ENCODE results near the gene AKAP8.
"Not testable (repeated sequence)": the region's sequence is repeated elsewhere in the genome, so short reads cannot be mapped to it uniquely, and the experiment has no call there.

The AKAP8 gene

GRCh38 chr19:15379083-15379998 is at the start of gene AKAP8:
TSS of gene AKAP8 (minus strand) at chr19:15379787. CDS start at chr19:15379731, 56 bp downstream.
- DNase-seq (ENCODE audit: low read depth in 3 of 3), result peak; percentile 90 to 98 (median 97)

GRCh38 chr19:15427991-15428471 is 48.4 kb upstream of the AKAP8 start:
- DNase-seq (ENCODE audit: low read depth in 3 of 3), result no peak

- DNase-seq (ENCODE audit: low read depth in 3 of 3), result no peak
Measured at GRCh38 chr19:15427350-15427700, 47.7 kb upstream of the AKAP8 start.

- no peak for DNase-seq (ENCODE audit: low read depth in 3 of 3)
Measured at GRCh38 chr19:15426485-15427349, 47.1 kb upstream of the AKAP8 start.

GRCh38 chr19:15425321-15425950 is 45.8 kb upstream of the AKAP8 start:
- DNase-seq (ENCODE audit: low read depth in 3 of 3), result no peak

GRCh38 chr19:15424692-15425272 is 45.2 kb upstream of the AKAP8 start:
- DNase-seq (ENCODE audit: low read depth in 3 of 3), result no peak

GRCh38 chr19:15424121-15424520 is 44.5 kb upstream of the AKAP8 start:
- DNase-seq (ENCODE audit: low read depth in 3 of 3), result no peak

GRCh38 chr19:15423130-15423529 is 43.5 kb upstream of the AKAP8 start:
- DNase-seq (ENCODE audit: low read depth in 3 of 3), result no peak

GRCh38 chr19:15422296-15423075 is 42.9 kb upstream of the AKAP8 start:
- no peak for DNase-seq (ENCODE audit: low read depth in 3 of 3)

- no peak for DNase-seq (ENCODE audit: low read depth in 3 of 3)
Measured at GRCh38 chr19:15421721-15422260, 42.2 kb upstream of the AKAP8 start.

GRCh38 chr19:15421136-15421695 is 41.6 kb upstream of the AKAP8 start:
- no peak for DNase-seq (ENCODE audit: low read depth in 3 of 3)

- no peak for DNase-seq (ENCODE audit: low read depth in 3 of 3)
Measured at GRCh38 chr19:15419413-15420025, 39.9 kb upstream of the AKAP8 start.

- peak; percentile 93 to 97 (median 96) for DNase-seq (ENCODE audit: low read depth in 3 of 3)
Measured at GRCh38 chr19:15418579-15419412, 39.2 kb upstream of the AKAP8 start, which contains the start of gene AKAP8L. TSS of gene AKAP8L (minus strand) at chr19:15418988. CDS start at chr19:15418923, 65 bp downstream.

GRCh38 chr19:15418231-15418578 is 38.6 kb upstream of the AKAP8 start:
- DNase-seq (ENCODE audit: low read depth in 3 of 3), result no peak

- DNase-seq (ENCODE audit: low read depth in 3 of 3), result no peak
Measured at GRCh38 chr19:15417699-15418098, 38.1 kb upstream of the AKAP8 start.

GRCh38 chr19:15412832-15413231 is 33.2 kb upstream of the AKAP8 start:
- no peak for DNase-seq (ENCODE audit: low read depth in 3 of 3)

GRCh38 chr19:15411351-15411750 is 31.8 kb upstream of the AKAP8 start:
- not testable (repeated sequence) for DNase-seq (ENCODE audit: low read depth in 3 of 3)

GRCh38 chr19:15404780-15405211 is 25.2 kb upstream of the AKAP8 start:
- no peak for DNase-seq (ENCODE audit: low read depth in 3 of 3)

Measured in stimulated activated CD4-positive, alpha-beta T cell treated with anti-CD3 and anti-CD28 coated beads, TNF-alpha, amount 100 ng/mL, for 4 hours (primary cell).